Measurements from ENCODE around the gene TTC21A. TPM values are rescaled to one million over a fixed set of nuclear protein-coding genes. Genes with fewer than 3 reads are reported as not detected.

TTC21A gene
- total and polyA plus RNA-seq, 10 of the 15 experiments (the other 5 are each of a cell fraction or from before 2014, with no cell fraction given) = 0.62 to 3.2 (median 1.2) TPM

GRCh38 chr3:39102504-39103323 lies 4.8 kb upstream of the TTC21A start (continued):
- no peak for TF ChIP-seq NR2F1 (conservative IDR thresholded peaks at IDR 0.05)
- TF ChIP-seq MXI1 (IDR thresholded peaks at IDR 0.05; ENCODE audit: low read depth, low read length) = no peak
- no peak for TF ChIP-seq ZNF217 (IDR thresholded peaks at IDR 0.05)
- TF ChIP-seq ZNF687 (IDR thresholded peaks at IDR 0.05) = no peak
- TF ChIP-seq MAX (IDR thresholded peaks at IDR 0.05; ENCODE audit: low read depth, low read length) = no peak
- no peak for TF ChIP-seq ZNF207 (IDR thresholded peaks at IDR 0.05; ENCODE audit: borderline replicate concordance)
- no peak for TF ChIP-seq CBX5 (IDR thresholded peaks at IDR 0.05; ENCODE audit: low read depth)
- TF ChIP-seq JUNB (IDR thresholded peaks at IDR 0.05) = no peak
- no peak for TF ChIP-seq PBX3 (IDR thresholded peaks at IDR 0.05; ENCODE audit: insufficient replicate concordance, low read depth, low read length)
- no peak for TF ChIP-seq SMAD1 (IDR thresholded peaks at IDR 0.05; ENCODE audit: low read depth, partially characterized antibody)
- TF ChIP-seq ZNF274 (IDR thresholded peaks at IDR 0.05; ENCODE audit: insufficient read depth, insufficient read length) = no peak
